ENCODE measurements around the gene C3orf49. TPM values are rescaled to one million over a fixed set of nuclear protein-coding genes. Genes with fewer than 3 reads are reported as not detected.

C3orf49 gene
- total and polyA plus RNA-seq, 2 of the 13 experiments (the other 11 are each of a cell fraction or from before 2014, with no cell fraction given): not detected

DNA sequence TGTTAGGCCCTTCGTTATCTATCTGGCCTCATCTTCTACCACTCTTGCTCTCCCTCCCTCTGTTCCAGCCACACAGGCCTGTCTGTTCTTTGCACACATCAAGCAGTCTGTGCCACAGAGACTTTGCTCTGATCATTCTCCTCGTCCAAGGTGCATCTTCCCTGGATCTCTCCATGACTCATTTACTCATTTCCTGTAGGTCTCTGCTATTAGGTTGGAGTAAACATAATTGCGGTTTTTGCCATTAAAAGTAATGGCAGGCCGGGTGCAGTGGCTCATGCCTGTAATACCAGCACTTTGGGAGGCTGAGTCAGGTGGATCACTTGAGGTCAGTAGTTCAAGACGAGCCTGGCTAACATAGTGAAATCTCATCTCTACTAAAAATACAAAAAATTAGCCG is 9.5 kb upstream of the C3orf49 start (continued):
- TF ChIP-seq PTBP1 (IDR thresholded peaks at IDR 0.05; ENCODE audit: low read depth, low read length, poor library complexity, severe bottlenecking) (no peak), THYN1 (CRISPR knock-in tag; IDR thresholded peaks at IDR 0.05; ENCODE audit: borderline replicate concordance, low read depth) (no peak), AHDC1 (CRISPR knock-in tag; IDR thresholded peaks at IDR 0.05; ENCODE audit: borderline replicate concordance) (peak; percentile 70; the same call in 1 of the 2 replicates), ZGPAT (CRISPR knock-in tag; IDR thresholded peaks at IDR 0.05) (peak; percentile 59; the same call in 1 of the 2 replicates), ZNF326 (CRISPR knock-in tag; IDR thresholded peaks at IDR 0.05; ENCODE audit: borderline replicate concordance) (no peak), ZNF484 (CRISPR knock-in tag; IDR thresholded peaks at IDR 0.05; ENCODE audit: borderline replicate concordance, low read depth) (no peak), KLF6 (CRISPR knock-in tag; IDR thresholded peaks at IDR 0.05) (no peak), BCLAF1 (IDR thresholded peaks at IDR 0.05) (no peak), SALL1 (CRISPR knock-in tag; IDR thresholded peaks at IDR 0.05) (peak; percentile 41), ZNF121 (CRISPR knock-in tag; IDR thresholded peaks at IDR 0.05) (no peak), PAF1 (CRISPR knock-in tag; IDR thresholded peaks at IDR 0.05) (no peak), JUN (CRISPR knock-in tag; IDR thresholded peaks at IDR 0.05) (peak; percentile 63; the same call in 1 of the 2 replicates), HMG20A (CRISPR knock-in tag; IDR thresholded peaks at IDR 0.05; ENCODE audit: borderline replicate concordance) (peak; percentile 70; the same call in 1 of the 2 replicates), NR2F6 (IDR thresholded peaks at IDR 0.05) (no peak; the same call in 1 of the 2 replicates), NR2F6 (CRISPR knock-in tag; IDR thresholded peaks at IDR 0.05) (no peak)
- TF ChIP-seq, protein P1, sequence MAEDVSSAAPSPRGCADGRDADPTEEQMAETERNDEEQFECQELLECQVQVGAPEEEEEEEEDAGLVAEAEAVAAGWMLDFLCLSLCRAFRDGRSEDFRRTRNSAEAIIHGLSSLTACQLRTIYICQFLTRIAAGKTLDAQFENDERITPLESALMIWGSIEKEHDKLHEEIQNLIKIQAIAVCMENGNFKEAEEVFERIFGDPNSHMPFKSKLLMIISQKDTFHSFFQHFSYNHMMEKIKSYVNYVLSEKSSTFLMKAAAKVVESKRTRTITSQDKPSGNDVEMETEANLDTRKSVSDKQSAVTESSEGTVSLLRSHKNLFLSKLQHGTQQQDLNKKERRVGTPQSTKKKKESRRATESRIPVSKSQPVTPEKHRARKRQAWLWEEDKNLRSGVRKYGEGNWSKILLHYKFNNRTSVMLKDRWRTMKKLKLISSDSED (CRISPR knock-in tag; IDR thresholded peaks at IDR 0.05): no peak
- TF ChIP-seq, protein P2, sequence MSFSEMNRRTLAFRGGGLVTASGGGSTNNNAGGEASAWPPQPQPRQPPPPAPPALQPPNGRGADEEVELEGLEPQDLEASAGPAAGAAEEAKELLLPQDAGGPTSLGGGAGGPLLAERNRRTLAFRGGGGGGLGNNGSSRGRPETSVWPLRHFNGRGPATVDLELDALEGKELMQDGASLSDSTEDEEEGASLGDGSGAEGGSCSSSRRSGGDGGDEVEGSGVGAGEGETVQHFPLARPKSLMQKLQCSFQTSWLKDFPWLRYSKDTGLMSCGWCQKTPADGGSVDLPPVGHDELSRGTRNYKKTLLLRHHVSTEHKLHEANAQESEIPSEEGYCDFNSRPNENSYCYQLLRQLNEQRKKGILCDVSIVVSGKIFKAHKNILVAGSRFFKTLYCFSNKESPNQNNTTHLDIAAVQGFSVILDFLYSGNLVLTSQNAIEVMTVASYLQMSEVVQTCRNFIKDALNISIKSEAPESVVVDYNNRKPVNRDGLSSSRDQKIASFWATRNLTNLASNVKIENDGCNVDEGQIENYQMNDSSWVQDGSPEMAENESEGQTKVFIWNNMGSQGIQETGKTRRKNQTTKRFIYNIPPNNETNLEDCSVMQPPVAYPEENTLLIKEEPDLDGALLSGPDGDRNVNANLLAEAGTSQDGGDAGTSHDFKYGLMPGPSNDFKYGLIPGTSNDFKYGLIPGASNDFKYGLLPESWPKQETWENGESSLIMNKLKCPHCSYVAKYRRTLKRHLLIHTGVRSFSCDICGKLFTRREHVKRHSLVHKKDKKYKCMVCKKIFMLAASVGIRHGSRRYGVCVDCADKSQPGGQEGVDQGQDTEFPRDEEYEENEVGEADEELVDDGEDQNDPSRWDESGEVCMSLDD (CRISPR knock-in tag; IDR thresholded peaks at IDR 0.05; ENCODE audit: borderline replicate concordance): no peak

Measured in HepG2 (cell line).